ENCODE data around the gene ALG14. TPM values are rescaled to one million over a fixed set of nuclear protein-coding genes. Genes with fewer than 3 reads are reported as not detected.

ALG14 gene
- total RNA-seq, 3 donors from 2014 or later = 1.2 to 1.6 (median 1.4) TPM

- no peak overlapping the region for H3K4me3 ChIP-seq
- intact Hi-C loops (cut with DNase I; ENCODE audit: low total_unique reads) = no loop called here
- DNase-seq (ENCODE audit: low spot score in 2 of 2) = no peak
- no peaks in the 10 kb centered on the region for H3K9me3 ChIP-seq
- TF ChIP-seq POLR2AphosphoS5 (IDR thresholded peaks at IDR 0.05) (no peak), POLR2A (IDR thresholded peaks at IDR 0.05) (no peak), CTCF (IDR thresholded peaks at IDR 0.05) (no peak)
- H3K27ac ChIP-seq = no peak overlapping the region
- H3K4me1 ChIP-seq = no peaks in the 10 kb centered on the region
- H3K36me3 ChIP-seq = no peaks in the 10 kb centered on the region
- no peaks in the 10 kb centered on the region for H3K27me3 ChIP-seq
Measured at GRCh38 chr1:94988356-94988755, 84.4 kb downstream of the ALG14 start.

GRCh38 chr1:94986783-94987182 lies 86.0 kb downstream of the ALG14 start:
- no peaks in the 10 kb centered on the region for H3K36me3 ChIP-seq
- intact Hi-C loops (cut with DNase I; ENCODE audit: low total_unique reads) = no loop called here
- H3K27me3 ChIP-seq = no peaks in the 10 kb centered on the region
- no peak overlapping the region for H3K4me3 ChIP-seq
- H3K4me1 ChIP-seq = peaks cover 0 to 5% of the 10 kb centered on the region in 2 donors
- no peak for TF ChIP-seq CTCF (IDR thresholded peaks at IDR 0.05)
- no peak for TF ChIP-seq POLR2AphosphoS5 (IDR thresholded peaks at IDR 0.05)
- no peaks in the 10 kb centered on the region for H3K9me3 ChIP-seq
- no peak overlapping the region for H3K27ac ChIP-seq
- no peak for DNase-seq (ENCODE audit: low spot score in 2 of 2)

DNA sequence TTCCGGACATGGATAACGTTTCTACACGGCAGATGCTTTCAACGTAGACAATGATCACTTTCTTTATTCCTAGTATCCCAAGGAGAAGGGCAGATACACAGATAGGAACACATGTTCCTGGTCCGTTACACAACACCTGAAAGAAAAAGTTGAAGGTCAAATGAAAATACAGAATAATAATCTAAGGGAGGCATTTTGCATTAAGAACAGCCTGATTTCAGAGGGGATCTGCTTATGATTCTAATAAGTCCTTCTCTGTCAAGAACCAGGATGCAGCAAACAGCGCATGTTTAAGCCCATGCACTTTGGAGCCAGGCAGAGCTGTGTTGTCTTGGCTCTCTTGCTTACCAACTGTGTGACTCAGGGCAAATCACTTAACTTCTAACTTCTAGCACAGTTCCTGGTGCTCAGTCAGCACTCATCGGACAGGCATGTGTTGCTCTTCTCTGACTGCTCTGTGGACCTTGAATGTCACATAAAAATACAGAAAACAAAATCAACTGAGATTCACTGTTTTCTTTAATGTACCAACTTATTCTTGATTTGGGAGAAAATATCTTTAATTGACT lies 89.5 kb downstream of the ALG14 start:
- peak overlapping the region; percentile 45 to 51 for H3K27ac ChIP-seq
- TF ChIP-seq POLR2A (IDR thresholded peaks at IDR 0.05) = no peak
- intact Hi-C loops (cut with DNase I; ENCODE audit: low total_unique reads) = no loop called here
- H3K4me1 ChIP-seq = peaks cover 0 to 5% of the 10 kb centered on the region in 2 donors
- H3K36me3 ChIP-seq = no peaks in the 10 kb centered on the region
- no peak for DNase-seq (ENCODE audit: low spot score in 2 of 2)
- H3K4me3 ChIP-seq = no peak overlapping the region
- H3K27me3 ChIP-seq = no peaks in the 10 kb centered on the region
- no peaks in the 10 kb centered on the region for H3K9me3 ChIP-seq

DNA sequence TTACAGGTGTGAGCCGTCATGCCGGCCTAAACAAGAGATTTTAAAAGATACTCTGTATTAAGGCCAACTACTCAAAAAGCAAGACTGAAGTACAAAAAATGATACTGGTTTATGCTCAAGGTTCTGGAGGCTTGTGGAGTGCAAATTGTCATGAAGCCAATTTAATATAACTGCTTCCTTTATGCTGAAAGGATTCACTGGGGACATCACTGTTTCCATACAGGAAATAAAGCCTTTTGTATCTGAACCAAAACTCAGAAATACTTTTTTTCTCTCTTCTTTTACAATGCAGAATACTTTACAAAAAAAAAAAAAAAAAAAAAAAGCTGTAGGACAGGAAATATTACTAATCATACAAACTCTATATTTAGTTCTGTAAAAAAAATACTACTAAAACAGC lies 90.4 kb downstream of the ALG14 start:
- H3K4me1 ChIP-seq = peaks cover 0 to 5% of the 10 kb centered on the region in 2 donors
- no peak for DNase-seq (ENCODE audit: low spot score in 2 of 2)
- H3K27me3 ChIP-seq = no peaks in the 10 kb centered on the region
- TF ChIP-seq CTCF (IDR thresholded peaks at IDR 0.05) (no peak), POLR2A (IDR thresholded peaks at IDR 0.05) (no peak), POLR2AphosphoS5 (IDR thresholded peaks at IDR 0.05) (no peak)
- intact Hi-C loops (cut with DNase I; ENCODE audit: low total_unique reads) = no loop called here
- H3K27ac ChIP-seq = peak overlapping the region; percentile 4 to 25
- H3K4me3 ChIP-seq = no peak overlapping the region
- no peaks in the 10 kb centered on the region for H3K36me3 ChIP-seq
- no peaks in the 10 kb centered on the region for H3K9me3 ChIP-seq

DNA sequence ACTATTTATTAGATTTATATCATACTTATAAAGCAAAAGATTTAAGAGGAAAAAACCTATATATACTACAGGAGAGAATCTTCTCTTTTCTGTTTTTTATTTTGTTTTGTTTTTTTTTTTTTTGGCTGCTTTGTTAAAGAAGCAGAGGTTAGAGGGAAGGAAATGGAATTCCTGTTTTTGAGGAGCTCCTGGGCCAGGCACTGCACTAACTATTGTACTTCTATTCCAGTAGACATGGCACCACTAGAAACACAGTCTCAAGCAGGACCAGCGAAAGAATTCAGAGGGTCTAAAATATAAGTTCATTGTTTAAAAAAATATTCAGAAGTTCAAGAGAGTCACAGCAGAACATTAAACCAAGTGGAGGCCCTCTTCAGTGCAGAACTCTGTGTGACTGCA lies 91.2 kb downstream of the ALG14 start:
- Histone ChIP-seq H3K9me3 (no peaks in the 10 kb centered on the region), H3K27ac (peak overlapping the region in 1 of 2 donors; percentile 48), H3K4me1 (peaks cover 0 to 5% of the 10 kb centered on the region in 2 donors), H3K27me3 (no peaks in the 10 kb centered on the region), H3K4me3 (no peak overlapping the region), H3K36me3 (no peaks in the 10 kb centered on the region)
- no peak for TF ChIP-seq POLR2AphosphoS5 (IDR thresholded peaks at IDR 0.05)
- no peak for TF ChIP-seq POLR2A (IDR thresholded peaks at IDR 0.05)
- no peak for TF ChIP-seq CTCF (IDR thresholded peaks at IDR 0.05)
- intact Hi-C loops (cut with DNase I; ENCODE audit: low total_unique reads) = no loop called here
- DNase-seq (ENCODE audit: low spot score in 2 of 2) = no peak
